WTC11 (cell line): Measurements from ENCODE around the gene LARP4B.

Source experiments
- CREB1 ChIP-seq: sonication (generic); formaldehyde crosslinking; IDR thresholded peaks from 2 replicates; pipeline ENCODE4 v1.8.0; 2023; ENCODE audit warnings: mild to moderate bottlenecking, missing genetic modification reagents
- CREM ChIP-seq: sonication (generic); formaldehyde crosslinking; IDR thresholded peaks from 2 replicates; pipeline ENCODE4 v1.8.1; 2022; ENCODE audit warnings: mild to moderate bottlenecking, missing genetic modification reagents, moderate library complexity
- CTCF ChIP-seq: fragments of 200-600 bp; IDR thresholded peaks from 2 replicates; pipeline ENCODE4 v1.8.0; 2022; ENCODE audit warnings: antibody characterized with exemption
- E2F1 ChIP-seq: sonication (generic); formaldehyde crosslinking; IDR thresholded peaks from 2 replicates; pipeline ENCODE4 v1.8.0; 2022; ENCODE audit warnings: mild to moderate bottlenecking, missing genetic modification reagents
- MXD4 ChIP-seq: fragments of 250-450 bp; sonication (Bioruptor Pico); IDR thresholded peaks from 2 replicates; pipeline ENCODE4 v1.8.0; 2021; ENCODE audit warnings: mild to moderate bottlenecking, moderate library complexity, borderline replicate concordance
- NFYB ChIP-seq: sonication (generic); formaldehyde crosslinking; conservative IDR thresholded peaks from 2 replicates; pipeline ENCODE4 v1.8.0; 2022; ENCODE audit warnings: low read depth, missing genetic modification reagents
- TEAD4 ChIP-seq: sonication (generic); formaldehyde crosslinking; IDR thresholded peaks from 2 replicates; pipeline ENCODE4 v1.8.0; 2022; ENCODE audit warnings: mild to moderate bottlenecking, missing genetic modification reagents
- USF2 ChIP-seq: sonication (generic); formaldehyde crosslinking; IDR thresholded peaks from 2 replicates; pipeline ENCODE4 v1.8.1; 2023; ENCODE audit warnings: mild to moderate bottlenecking, missing genetic modification reagents, moderate library complexity
- ZBTB43 ChIP-seq: sonication (generic); formaldehyde crosslinking; IDR thresholded peaks from 2 replicates; pipeline ENCODE4 v1.8.1; 2023; ENCODE audit warnings: mild to moderate bottlenecking, missing genetic modification reagents
- ZNF512 ChIP-seq: sonication (generic); formaldehyde crosslinking; IDR thresholded peaks from 2 replicates; pipeline ENCODE4 v1.8.1; 2022; ENCODE audit warnings: missing genetic modification reagents, borderline replicate concordance

GRCh38 chr10:968546-969199 lies 37.2 kb upstream of the LARP4B start:
- TF ChIP-seq CTCF (no peak), USF2 (CRISPR knock-in tag) (no peak), NFYB (no peak), E2F1 (CRISPR knock-in tag) (no peak), MXD4 (CRISPR knock-in tag) (no peak), ZBTB43 (CRISPR knock-in tag) (no peak), ZNF512 (CRISPR knock-in tag) (no peak), TEAD4 (CRISPR knock-in tag) (no peak), CREM (CRISPR knock-in tag) (no peak), CREB1 (CRISPR knock-in tag) (no peak)
